ENCODE measurements around the gene IKZF1.

DNA sequence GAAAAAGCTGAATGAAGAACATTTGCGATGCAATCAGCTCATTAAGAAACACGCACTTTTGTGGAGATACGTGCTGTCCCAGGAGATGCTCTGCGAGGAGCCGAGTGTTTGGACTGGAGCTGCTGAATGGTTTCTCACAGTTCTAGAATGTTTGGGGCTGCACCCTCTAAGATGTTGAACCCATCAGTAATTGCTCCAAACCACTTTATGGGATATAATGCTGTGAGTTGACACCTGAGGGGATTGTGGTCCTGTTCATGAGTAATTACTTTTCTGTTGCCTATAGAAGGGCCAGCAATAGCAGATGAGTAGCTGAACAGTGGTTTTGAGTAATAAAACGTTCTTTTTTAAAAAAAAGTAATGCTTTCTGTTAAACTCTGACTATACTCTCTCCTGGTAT lies 63.1 kb downstream of the IKZF1 start:
- TF ChIP-seq, protein P1, sequence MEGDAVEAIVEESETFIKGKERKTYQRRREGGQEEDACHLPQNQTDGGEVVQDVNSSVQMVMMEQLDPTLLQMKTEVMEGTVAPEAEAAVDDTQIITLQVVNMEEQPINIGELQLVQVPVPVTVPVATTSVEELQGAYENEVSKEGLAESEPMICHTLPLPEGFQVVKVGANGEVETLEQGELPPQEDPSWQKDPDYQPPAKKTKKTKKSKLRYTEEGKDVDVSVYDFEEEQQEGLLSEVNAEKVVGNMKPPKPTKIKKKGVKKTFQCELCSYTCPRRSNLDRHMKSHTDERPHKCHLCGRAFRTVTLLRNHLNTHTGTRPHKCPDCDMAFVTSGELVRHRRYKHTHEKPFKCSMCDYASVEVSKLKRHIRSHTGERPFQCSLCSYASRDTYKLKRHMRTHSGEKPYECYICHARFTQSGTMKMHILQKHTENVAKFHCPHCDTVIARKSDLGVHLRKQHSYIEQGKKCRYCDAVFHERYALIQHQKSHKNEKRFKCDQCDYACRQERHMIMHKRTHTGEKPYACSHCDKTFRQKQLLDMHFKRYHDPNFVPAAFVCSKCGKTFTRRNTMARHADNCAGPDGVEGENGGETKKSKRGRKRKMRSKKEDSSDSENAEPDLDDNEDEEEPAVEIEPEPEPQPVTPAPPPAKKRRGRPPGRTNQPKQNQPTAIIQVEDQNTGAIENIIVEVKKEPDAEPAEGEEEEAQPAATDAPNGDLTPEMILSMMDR (IDR thresholded peaks at IDR 0.05; ENCODE audit: insufficient read depth, low read length, poor library complexity, severe bottlenecking): no peak
- no peak for TF ChIP-seq EZH2phosphoT487 (conservative IDR thresholded peaks at IDR 0.05; ENCODE audit: low read length)

Data from SU-DHL-6 (cell line).